GM21717 (cell line): ENCODE measurements around the gene SORCS3.

Experiments
- ATAC-seq: cut with Tn5 transposase; IDR thresholded peaks from one replicate; pipeline ENCODE4 v1.9.1; 2021; ENCODE audit warnings: mild to moderate bottlenecking, moderate library complexity; ENCODE audit not compliant: unreplicated experiment

SORCS3 gene

GRCh38 chr10:104643303-104643663 is 2.2 kb downstream of the SORCS3 start:
- no peak for ATAC-seq

GRCh38 chr10:104646146-104646545 is 5.1 kb downstream of the SORCS3 start:
- ATAC-seq, result no peak

- no peak for ATAC-seq
These were observed 7.3 kb downstream of the SORCS3 start for GRCh38 chr10:104648421-104648820.

GRCh38 chr10:104650072-104650471 is 9.0 kb downstream of the SORCS3 start:
- ATAC-seq, result no peak

GRCh38 chr10:104650635-104651331 is 9.7 kb downstream of the SORCS3 start:
- no peak for ATAC-seq

GRCh38 chr10:104657036-104657435 is 15.9 kb downstream of the SORCS3 start:
- no peak for ATAC-seq

GRCh38 chr10:104657457-104657856 is 16.4 kb downstream of the SORCS3 start:
- no peak for ATAC-seq

GRCh38 chr10:104658067-104658466 is 17.0 kb downstream of the SORCS3 start:
- no peak for ATAC-seq

- ATAC-seq, result no peak
These were observed 18.7 kb downstream of the SORCS3 start for GRCh38 chr10:104659809-104660208.

GRCh38 chr10:104663076-104663475 is 22.0 kb downstream of the SORCS3 start:
- ATAC-seq, result no peak

GRCh38 chr10:104663563-104663962 is 22.5 kb downstream of the SORCS3 start:
- no peak for ATAC-seq

- no peak for ATAC-seq
These were observed 23.1 kb downstream of the SORCS3 start for GRCh38 chr10:104664205-104664604.

GRCh38 chr10:104665174-104665573 is 24.1 kb downstream of the SORCS3 start:
- ATAC-seq, result no peak

- ATAC-seq, result no peak
These were observed 25.0 kb downstream of the SORCS3 start for GRCh38 chr10:104666106-104666505.

- ATAC-seq, result no peak
These were observed 35.8 kb downstream of the SORCS3 start for GRCh38 chr10:104676874-104677273.

GRCh38 chr10:104678658-104679057 is 37.6 kb downstream of the SORCS3 start:
- ATAC-seq, result no peak

- ATAC-seq, result no peak
These were observed 39.6 kb downstream of the SORCS3 start for GRCh38 chr10:104680467-104681401.

GRCh38 chr10:104681485-104681884 is 40.4 kb downstream of the SORCS3 start:
- ATAC-seq, result no peak

- no peak for ATAC-seq
These were observed 42.5 kb downstream of the SORCS3 start for GRCh38 chr10:104683567-104683966.

- ATAC-seq, result no peak
These were observed 45.7 kb downstream of the SORCS3 start for GRCh38 chr10:104686829-104687228.

- ATAC-seq, result no peak
These were observed 47.4 kb downstream of the SORCS3 start for GRCh38 chr10:104688251-104689042.
